CD4-positive, CD25-positive, alpha-beta regulatory T cell (primary cell): ENCODE measurements around the gene TMEM217. TPM values are rescaled to one million over a fixed set of nuclear protein-coding genes. Genes with fewer than 3 reads are reported as not detected.

Experiments
- ATAC-seq, 2 donors: fragments of 150-1000 bp; cut with Tn5 transposase; one replicate each; pipeline ENCODE4 v1.10.0; 2021; ENCODE audit warnings: low read depth in 2 of 2, moderate number of reproducible peaks in 2 of 2, moderate library complexity in 1 of 2
- DNase-seq, 3 donors: peaks; one replicate each; pipeline versions ENCODE4 v3.0.0 to v3.0.0-alpha.2; 2012 to 2022; ENCODE audit warnings: mixed read lengths in 1 of 3
- H3K27ac ChIP-seq: one replicate; pipeline ENCODE4 v1.7.0; 2013; ENCODE audit warnings: mild to moderate bottlenecking, low read length; ENCODE audit not compliant: insufficient read depth, poor library complexity, severe bottlenecking
- H3K27me3 ChIP-seq: one replicate; pipeline ENCODE4 v1.7.0; 2013; ENCODE audit warnings: low read length; ENCODE audit not compliant: control insufficient read depth, insufficient read depth
- H3K36me3 ChIP-seq: one replicate; pipeline ENCODE4 v1.7.0; 2013; ENCODE audit warnings: mild to moderate bottlenecking, low read length, moderate library complexity; ENCODE audit not compliant: control insufficient read depth, insufficient read depth
- H3K4me1 ChIP-seq: 2 replicates; pipeline ENCODE4 v1.7.0; 2013; ENCODE audit warnings: mild to moderate bottlenecking, low read length; ENCODE audit not compliant: insufficient read depth, control insufficient read depth, poor library complexity, severe bottlenecking
- H3K4me3 ChIP-seq: one replicate; pipeline ENCODE4 v1.7.0; 2013; ENCODE audit warnings: low read depth, mild to moderate bottlenecking, low read length, moderate library complexity
- H3K9me3 ChIP-seq, 2 experiments: 1 replicate in 1 of 2; 2 replicates in 1 of 2; pipeline ENCODE4 v1.7.0; 2013; ENCODE audit warnings: low read length in 2 of 2, mild to moderate bottlenecking in 1 of 2, moderate library complexity in 1 of 2; ENCODE audit not compliant: control insufficient read depth in 2 of 2
- H3K27ac Mint-ChIP-seq, 3 donors: one replicate each; pipeline ENCODE4 v1.8.0; 2020 to 2022; ENCODE audit warnings: mild to moderate bottlenecking in 3 of 3, mixed read lengths in 3 of 3, moderate library complexity in 2 of 3
- H3K27me3 Mint-ChIP-seq: one replicate; pipeline ENCODE4 v1.8.0; 2022; ENCODE audit warnings: mild to moderate bottlenecking, mixed read lengths
- H3K36me3 Mint-ChIP-seq: one replicate; pipeline ENCODE4 v1.8.0; 2020; ENCODE audit warnings: mixed read lengths
- H3K4me1 Mint-ChIP-seq, 4 donors: one replicate each; pipeline ENCODE4 v1.8.0; 2020 to 2022; ENCODE audit warnings: mixed read lengths in 4 of 4, mild to moderate bottlenecking in 1 of 4
- H3K4me3 Mint-ChIP-seq, 4 donors: one replicate each; pipeline ENCODE4 v1.8.0; 2020 to 2022; ENCODE audit warnings: mild to moderate bottlenecking in 4 of 4, mixed read lengths in 4 of 4, moderate library complexity in 3 of 4
- H3K9me3 Mint-ChIP-seq, 7 donors: one replicate each; pipeline ENCODE4 v1.8.0; 2020 to 2022; ENCODE audit warnings: mixed read lengths in 7 of 7, mild to moderate bottlenecking in 3 of 7, moderate library complexity in 2 of 7
- polyA plus RNA-seq, 4 donors: library from polyadenylated mRNA; unstranded; fragments of 300-500 nt; fragmentation: Illumina TruSeq; gene quantifications; one replicate each; pipeline ENCODE4 v1.2.3, GENCODE V29; 2021
- total RNA-seq: library from RNA; stranded (reverse); gene quantifications from one replicate; pipeline ENCODE4 v1.2.3, GENCODE V29; 2022

Gene TMEM217
- total and polyA plus RNA-seq, 5 donors from 2014 or later, result 0.38 to 1.4 (median 0.79) TPM

- H3K27ac Mint-ChIP-seq, result no peak overlapping the region
- ATAC-seq (no peak), DNase-seq (no peak)
- H3K36me3 ChIP-seq, result peaks cover 68% of the 10 kb centered on the region
- no peak overlapping the region for H3K27ac ChIP-seq
- peaks cover 58% of the 10 kb centered on the region for H3K36me3 Mint-ChIP-seq
- peaks cover 0 to 2% (median 0%) of the 10 kb centered on the region in 7 donors for H3K9me3 Mint-ChIP-seq
- no peaks in the 10 kb centered on the region for H3K27me3 ChIP-seq
- no peak overlapping the region for H3K4me3 ChIP-seq
- H3K4me1 Mint-ChIP-seq, result peaks cover 9 to 20% (median 15%) of the 10 kb centered on the region in 4 donors
- no peaks in the 10 kb centered on the region for H3K9me3 ChIP-seq
- no peaks in the 10 kb centered on the region for H3K27me3 Mint-ChIP-seq
- peaks cover 14% of the 10 kb centered on the region for H3K4me1 ChIP-seq
- H3K4me3 Mint-ChIP-seq, result no peak overlapping the region
Measured at GRCh38 chr6:37287519-37288157, 29.7 kb upstream of the TMEM217 start.

- Histone ChIP-seq H3K4me1 (peaks cover 14% of the 10 kb centered on the region), H3K27ac (no peak overlapping the region), H3K27me3 (no peaks in the 10 kb centered on the region), H3K4me3 (no peak overlapping the region), H3K36me3 (peaks cover 67% of the 10 kb centered on the region), H3K9me3 (no peaks in the 10 kb centered on the region)
- H3K4me1 Mint-ChIP-seq, result peaks cover 10 to 20% (median 14%) of the 10 kb centered on the region in 4 donors
- ATAC-seq (no peak), DNase-seq (no peak)
- H3K4me3 Mint-ChIP-seq, result no peak overlapping the region
- no peaks in the 10 kb centered on the region for H3K27me3 Mint-ChIP-seq
- peaks cover 53% of the 10 kb centered on the region for H3K36me3 Mint-ChIP-seq
- H3K27ac Mint-ChIP-seq, result no peak overlapping the region
- peaks cover 0 to 2% (median 0%) of the 10 kb centered on the region in 7 donors for H3K9me3 Mint-ChIP-seq
Measured at GRCh38 chr6:37285861-37286311, 27.9 kb upstream of the TMEM217 start.

DNA sequence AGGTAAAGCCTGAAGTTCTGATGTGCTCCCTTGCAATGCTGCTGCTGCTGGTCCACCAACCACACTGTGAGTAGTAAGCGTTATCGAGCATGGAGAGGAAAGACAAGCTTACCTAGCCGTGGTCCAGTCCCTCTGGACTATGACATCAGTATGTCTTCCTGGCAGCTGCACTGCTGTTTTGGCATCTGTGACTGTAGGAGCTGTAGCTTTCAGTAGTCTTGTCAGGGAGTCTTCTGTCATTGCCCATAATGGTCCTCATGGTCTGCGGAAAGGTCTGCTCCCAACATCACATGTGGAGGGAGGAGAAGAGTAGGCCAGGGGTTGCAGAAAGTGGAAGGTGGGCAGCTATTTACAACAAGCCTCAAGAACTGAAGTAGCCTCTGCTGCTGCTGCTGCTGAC is 26.8 kb upstream of the TMEM217 start:
- peaks cover 9% of the 10 kb centered on the region for H3K4me1 ChIP-seq
- ATAC-seq, result no peak
- Mint-ChIP-seq H3K27ac (no peak overlapping the region), H3K36me3 (peaks cover 62% of the 10 kb centered on the region), H3K9me3 (peaks cover 0 to 2% (median 0%) of the 10 kb centered on the region in 7 donors), H3K27me3 (no peaks in the 10 kb centered on the region), H3K4me1 (peaks cover 10 to 21% (median 12%) of the 10 kb centered on the region in 4 donors), H3K4me3 (no peak overlapping the region)
- H3K9me3 ChIP-seq, result no peaks in the 10 kb centered on the region
- no peak overlapping the region for H3K27ac ChIP-seq
- no peak for DNase-seq
- H3K27me3 ChIP-seq, result no peaks in the 10 kb centered on the region
- peaks cover 76% of the 10 kb centered on the region for H3K36me3 ChIP-seq
- H3K4me3 ChIP-seq, result no peak overlapping the region

DNA sequence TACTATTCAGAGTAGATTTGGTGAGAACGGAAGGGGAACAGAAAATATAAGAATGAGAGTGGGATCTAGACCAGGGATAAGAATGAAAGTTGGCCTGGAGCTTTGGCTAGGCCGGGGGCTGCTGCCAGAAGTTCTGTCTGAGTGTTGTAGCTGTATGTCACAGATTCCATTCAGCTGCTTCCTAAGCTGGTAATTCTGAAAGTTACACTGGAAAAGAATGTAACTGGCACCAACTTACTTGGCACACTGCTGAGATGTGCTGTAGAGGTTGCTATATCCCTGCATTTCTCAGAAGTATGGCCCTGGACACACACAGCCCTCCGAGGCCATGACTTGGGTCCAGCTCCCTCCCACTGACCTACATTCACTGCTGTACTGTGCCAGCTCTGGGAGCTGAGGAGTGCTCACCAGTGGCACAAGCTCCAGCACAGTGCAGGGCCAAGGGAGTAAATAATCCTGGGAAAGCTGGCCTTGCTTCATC is 25.8 kb upstream of the TMEM217 start:
- no peaks in the 10 kb centered on the region for H3K4me1 ChIP-seq
- Mint-ChIP-seq H3K9me3 (peaks cover 0 to 2% (median 0%) of the 10 kb centered on the region in 7 donors), H3K27ac (no peak overlapping the region), H3K36me3 (peaks cover 62% of the 10 kb centered on the region), H3K4me3 (no peak overlapping the region), H3K27me3 (no peaks in the 10 kb centered on the region), H3K4me1 (peaks cover 5 to 13% (median 6%) of the 10 kb centered on the region in 4 donors)
- H3K27ac ChIP-seq, result no peak overlapping the region
- ATAC-seq (no peak), DNase-seq (no peak)
- peaks cover 78% of the 10 kb centered on the region for H3K36me3 ChIP-seq
- no peaks in the 10 kb centered on the region for H3K9me3 ChIP-seq
- H3K4me3 ChIP-seq, result no peak overlapping the region
- H3K27me3 ChIP-seq, result no peaks in the 10 kb centered on the region

- no peak overlapping the region for H3K27ac Mint-ChIP-seq
- DNase-seq (no peak), ATAC-seq (no peak)
- Histone ChIP-seq H3K27ac (no peak overlapping the region), H3K4me1 (no peaks in the 10 kb centered on the region), H3K4me3 (no peak overlapping the region), H3K27me3 (no peaks in the 10 kb centered on the region), H3K9me3 (no peaks in the 10 kb centered on the region), H3K36me3 (peaks cover 76% of the 10 kb centered on the region)
- no peaks in the 10 kb centered on the region for H3K27me3 Mint-ChIP-seq
- no peak overlapping the region for H3K4me3 Mint-ChIP-seq
- H3K4me1 Mint-ChIP-seq, result peaks cover 5 to 15% (median 7%) of the 10 kb centered on the region in 4 donors
- peaks cover 0 to 2% (median 0%) of the 10 kb centered on the region in 7 donors for H3K9me3 Mint-ChIP-seq
- peaks cover 65% of the 10 kb centered on the region for H3K36me3 Mint-ChIP-seq
Measured at GRCh38 chr6:37283268-37283667, 25.3 kb upstream of the TMEM217 start.

GRCh38 chr6:37282371-37282770 is 24.4 kb upstream of the TMEM217 start:
- Histone ChIP-seq H3K4me3 (no peak overlapping the region), H3K9me3 (no peaks in the 10 kb centered on the region), H3K27ac (no peak overlapping the region), H3K27me3 (no peaks in the 10 kb centered on the region), H3K36me3 (peaks cover 68% of the 10 kb centered on the region), H3K4me1 (no peaks in the 10 kb centered on the region)
- Mint-ChIP-seq H3K36me3 (peaks cover 63% of the 10 kb centered on the region), H3K9me3 (peaks cover 0 to 2% (median 0%) of the 10 kb centered on the region in 7 donors), H3K4me3 (no peak overlapping the region), H3K4me1 (peaks cover 5 to 18% (median 8%) of the 10 kb centered on the region in 4 donors), H3K27ac (no peak overlapping the region), H3K27me3 (no peaks in the 10 kb centered on the region)
- ATAC-seq, result no peak
- no peak for DNase-seq

DNA sequence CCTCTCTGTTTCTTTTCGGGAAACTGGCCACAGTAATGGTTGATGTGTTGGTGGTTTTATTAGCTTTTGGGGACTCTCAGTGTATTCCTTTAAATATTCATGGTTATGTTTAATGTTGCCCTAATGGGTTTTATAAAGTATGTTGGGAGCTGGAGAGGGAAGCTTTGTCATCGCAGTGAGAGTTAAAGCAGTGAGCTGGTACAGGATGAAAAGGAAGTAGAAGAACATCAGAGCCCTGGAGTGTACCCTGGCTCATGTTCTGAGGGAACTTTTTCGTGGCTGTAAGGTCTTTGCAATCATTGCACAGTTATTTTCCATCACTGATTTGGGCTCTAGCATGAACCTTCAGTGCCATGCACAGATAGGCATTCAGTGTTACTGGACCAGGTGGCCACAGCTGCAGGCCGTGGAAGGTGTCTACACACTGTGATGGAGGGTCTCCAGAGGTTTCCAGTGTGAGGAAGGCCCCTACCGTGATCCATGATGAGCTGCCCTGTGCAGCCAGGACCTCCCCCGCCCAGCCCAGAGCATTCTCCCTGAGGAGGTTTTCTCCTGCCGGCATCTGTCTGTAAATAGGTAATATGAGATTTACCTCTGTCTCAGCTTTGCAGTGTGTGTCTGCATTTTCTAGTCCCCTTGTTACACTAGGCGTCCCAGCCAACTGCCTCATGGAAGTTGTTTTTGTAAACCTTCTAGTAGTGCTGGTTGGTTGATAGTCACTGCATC is 22.4 kb upstream of the TMEM217 start:
- peaks cover 59% of the 10 kb centered on the region for H3K36me3 Mint-ChIP-seq
- no peaks in the 10 kb centered on the region for H3K9me3 ChIP-seq
- H3K4me1 Mint-ChIP-seq, result peaks cover 8 to 31% (median 21%) of the 10 kb centered on the region in 4 donors
- H3K4me3 ChIP-seq, result no peak overlapping the region
- DNase-seq (no peak), ATAC-seq (no peak)
- no peaks in the 10 kb centered on the region for H3K4me1 ChIP-seq
- no peaks in the 10 kb centered on the region for H3K27me3 ChIP-seq
- peak overlapping the region in 1 of 3 donors; percentile 79 for H3K27ac Mint-ChIP-seq
- no peak overlapping the region for H3K27ac ChIP-seq
- no peaks in the 10 kb centered on the region for H3K27me3 Mint-ChIP-seq
- H3K9me3 Mint-ChIP-seq, result no peaks in the 10 kb centered on the region
- no peak overlapping the region for H3K4me3 Mint-ChIP-seq
- H3K36me3 ChIP-seq, result peaks cover 58% of the 10 kb centered on the region
